ENCODE measurements around the gene PRSS38. TPM values are rescaled to one million over a fixed set of nuclear protein-coding genes. Genes with fewer than 3 reads are reported as not detected.
A peak's percentile ranks its signal among the peaks of the same experiment; 100 is the strongest.

The PRSS38 gene
- total and polyA plus RNA-seq, 12 donors: not detected

GRCh38 chr1:227786673-227787512, 28.6 kb upstream of the PRSS38 start:
- 28 to 34% methylated on average over 45 of the region's 45 CpGs for WGBS, 2 donors
- peak in 5 of 8 donors; percentile 16 to 35 (median 24) for ATAC-seq
- Histone ChIP-seq H3K27me3 (peaks cover 0 to 33% (median 0%) of the 10 kb centered on the region in 7 donors), H3K36me3 (peaks cover 0 to 8% (median 0%) of the 10 kb centered on the region in 9 donors), H3K4me1 (peaks cover 10 to 27% (median 23%) of the 10 kb centered on the region in 9 donors), H3K27ac (peak overlapping the region in 8 of 10 donors; percentile 57 to 82 (median 70)), H3K9me3 (no peaks in the 10 kb centered on the region), H3K4me3 (peak overlapping the region; percentile 33 to 72 (median 62))
- TF ChIP-seq CTCF (IDR thresholded peaks at IDR 0.05): no peak
- intact Hi-C loops (cut with DNase I): loop anchor here in 1 of 10 donors (10.0 kb wide), 1 partner anchor 98 kb away; no protein-coding TSS in a partner anchor
- no peak for DNase-seq

GRCh38 chr1:227787513-227788270, 27.8 kb upstream of the PRSS38 start:
- intact Hi-C loops (cut with DNase I): loop anchor here in 1 of 10 donors (10.0 kb wide), 1 partner anchor 97 kb away; no protein-coding TSS in a partner anchor
- H3K4me1 ChIP-seq: peaks cover 10 to 27% (median 23%) of the 10 kb centered on the region in 9 donors
- H3K27me3 ChIP-seq: peaks cover 0 to 33% (median 0%) of the 10 kb centered on the region in 7 donors
- H3K9me3 ChIP-seq: no peaks in the 10 kb centered on the region
- peak overlapping the region in 9 of 10 donors; percentile 53 to 82 (median 70) for H3K27ac ChIP-seq
- no peaks in the 10 kb centered on the region for H3K36me3 ChIP-seq
- no peak for TF ChIP-seq CTCF (IDR thresholded peaks at IDR 0.05)
- peak; percentile 94 to 97 (median 95) for ATAC-seq
- H3K4me3 ChIP-seq: peak overlapping the region; percentile 33 to 72 (median 62)
- peak; percentile 91 to 92 for DNase-seq
- 0 to 1% methylated on average over 60 of the region's 60 CpGs for WGBS, 2 donors

- DNase-seq (no peak), ATAC-seq (peak; percentile 51 to 68 (median 60))
- TF ChIP-seq CTCF (IDR thresholded peaks at IDR 0.05): no peak
- Histone ChIP-seq H3K4me1 (peaks cover 10 to 28% (median 23%) of the 10 kb centered on the region in 9 donors), H3K27me3 (peaks cover 0 to 33% (median 0%) of the 10 kb centered on the region in 7 donors), H3K36me3 (no peaks in the 10 kb centered on the region), H3K9me3 (no peaks in the 10 kb centered on the region), H3K4me3 (peak overlapping the region; percentile 33 to 72 (median 58)), H3K27ac (peak overlapping the region in 7 of 10 donors; percentile 4 to 64 (median 54))
- intact Hi-C loops (cut with DNase I): loop anchor here in 1 of 10 donors (10.0 kb wide), 1 partner anchor 96 kb away; no protein-coding TSS in a partner anchor
- WGBS, 2 donors: 2 to 3% methylated on average over 63 to 68 of the region's 68 CpGs
These were observed 27.0 kb upstream of the PRSS38 start for GRCh38 chr1:227788271-227789083.

Measured in heart right ventricle (tissue), 16 donors.